Activated B cell treated with CpG ODN at 0.5 μM for 24 hours (primary cell): ENCODE data around the gene SENP6. TPM values are rescaled to one million over a fixed set of nuclear protein-coding genes. Genes with fewer than 3 reads are reported as not detected.

ENCODE experiments used
- ATAC-seq: fragments of 200-7000 bp; cut with Tn5 transposase; one replicate; pipeline ENCODE4 v1.10.0; 2021; ENCODE audit warnings: low read depth, mild to moderate bottlenecking, moderate library complexity
- CTCF ChIA-PET: fragments of 350-600 bp; sonication (Branson Sonifier 250); formaldehyde crosslinking; loops from one replicate; lab custom pipeline; 2021; ENCODE audit warnings: antibody characterized with exemption; lab: Charles Lee
- POLR2A ChIA-PET: fragments of 350-600 bp; sonication (Branson Sonifier 250); formaldehyde crosslinking; loops from one replicate; lab custom pipeline; 2021; ENCODE audit warnings: antibody characterized with exemption; lab: Charles Lee
- DNase-seq: peaks from one replicate; pipeline ENCODE4 v3.0.0; 2022
- H3K27ac Mint-ChIP-seq: one replicate; pipeline ENCODE4 v1.8.0; 2020; ENCODE audit warnings: mixed read lengths
- H3K27me3 Mint-ChIP-seq: one replicate; pipeline ENCODE4 v1.8.0; 2021; ENCODE audit warnings: mixed read lengths
- H3K36me3 Mint-ChIP-seq: one replicate; pipeline ENCODE4 v1.8.0; 2021; ENCODE audit warnings: low read depth, mixed read lengths
- H3K4me1 Mint-ChIP-seq: one replicate; pipeline ENCODE4 v1.8.0; 2021; ENCODE audit warnings: mixed read lengths
- H3K4me3 Mint-ChIP-seq: one replicate; pipeline ENCODE4 v1.8.0; 2020; ENCODE audit warnings: mild to moderate bottlenecking, mixed read lengths
- H3K9me3 Mint-ChIP-seq: one replicate; pipeline ENCODE4 v1.8.0; 2020; ENCODE audit warnings: mixed read lengths
- intact Hi-C: fragments of 100-400 bp; cut with micrococcal nuclease; formaldehyde crosslinking; loops from one replicate; pipeline ENCODE4 v1.15.1; 2024
- total RNA-seq: library from RNA; stranded (reverse); gene quantifications from 2 replicates; pipeline ENCODE4 v1.2.3, GENCODE V29; 2022
- TF ChIP-seq, protein P1 (sequence below): fragments of 200-600 bp; IDR thresholded peaks from one replicate; pipeline ENCODE4 v1.8.0; 2022; ENCODE audit warnings: antibody characterized with exemption, mild to moderate bottlenecking

Gene SENP6, protein sequence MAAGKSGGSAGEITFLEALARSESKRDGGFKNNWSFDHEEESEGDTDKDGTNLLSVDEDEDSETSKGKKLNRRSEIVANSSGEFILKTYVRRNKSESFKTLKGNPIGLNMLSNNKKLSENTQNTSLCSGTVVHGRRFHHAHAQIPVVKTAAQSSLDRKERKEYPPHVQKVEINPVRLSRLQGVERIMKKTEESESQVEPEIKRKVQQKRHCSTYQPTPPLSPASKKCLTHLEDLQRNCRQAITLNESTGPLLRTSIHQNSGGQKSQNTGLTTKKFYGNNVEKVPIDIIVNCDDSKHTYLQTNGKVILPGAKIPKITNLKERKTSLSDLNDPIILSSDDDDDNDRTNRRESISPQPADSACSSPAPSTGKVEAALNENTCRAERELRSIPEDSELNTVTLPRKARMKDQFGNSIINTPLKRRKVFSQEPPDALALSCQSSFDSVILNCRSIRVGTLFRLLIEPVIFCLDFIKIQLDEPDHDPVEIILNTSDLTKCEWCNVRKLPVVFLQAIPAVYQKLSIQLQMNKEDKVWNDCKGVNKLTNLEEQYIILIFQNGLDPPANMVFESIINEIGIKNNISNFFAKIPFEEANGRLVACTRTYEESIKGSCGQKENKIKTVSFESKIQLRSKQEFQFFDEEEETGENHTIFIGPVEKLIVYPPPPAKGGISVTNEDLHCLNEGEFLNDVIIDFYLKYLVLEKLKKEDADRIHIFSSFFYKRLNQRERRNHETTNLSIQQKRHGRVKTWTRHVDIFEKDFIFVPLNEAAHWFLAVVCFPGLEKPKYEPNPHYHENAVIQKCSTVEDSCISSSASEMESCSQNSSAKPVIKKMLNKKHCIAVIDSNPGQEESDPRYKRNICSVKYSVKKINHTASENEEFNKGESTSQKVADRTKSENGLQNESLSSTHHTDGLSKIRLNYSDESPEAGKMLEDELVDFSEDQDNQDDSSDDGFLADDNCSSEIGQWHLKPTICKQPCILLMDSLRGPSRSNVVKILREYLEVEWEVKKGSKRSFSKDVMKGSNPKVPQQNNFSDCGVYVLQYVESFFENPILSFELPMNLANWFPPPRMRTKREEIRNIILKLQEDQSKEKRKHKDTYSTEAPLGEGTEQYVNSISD
- 116 and 134 TPM in 2 replicates for total RNA-seq

DNA sequence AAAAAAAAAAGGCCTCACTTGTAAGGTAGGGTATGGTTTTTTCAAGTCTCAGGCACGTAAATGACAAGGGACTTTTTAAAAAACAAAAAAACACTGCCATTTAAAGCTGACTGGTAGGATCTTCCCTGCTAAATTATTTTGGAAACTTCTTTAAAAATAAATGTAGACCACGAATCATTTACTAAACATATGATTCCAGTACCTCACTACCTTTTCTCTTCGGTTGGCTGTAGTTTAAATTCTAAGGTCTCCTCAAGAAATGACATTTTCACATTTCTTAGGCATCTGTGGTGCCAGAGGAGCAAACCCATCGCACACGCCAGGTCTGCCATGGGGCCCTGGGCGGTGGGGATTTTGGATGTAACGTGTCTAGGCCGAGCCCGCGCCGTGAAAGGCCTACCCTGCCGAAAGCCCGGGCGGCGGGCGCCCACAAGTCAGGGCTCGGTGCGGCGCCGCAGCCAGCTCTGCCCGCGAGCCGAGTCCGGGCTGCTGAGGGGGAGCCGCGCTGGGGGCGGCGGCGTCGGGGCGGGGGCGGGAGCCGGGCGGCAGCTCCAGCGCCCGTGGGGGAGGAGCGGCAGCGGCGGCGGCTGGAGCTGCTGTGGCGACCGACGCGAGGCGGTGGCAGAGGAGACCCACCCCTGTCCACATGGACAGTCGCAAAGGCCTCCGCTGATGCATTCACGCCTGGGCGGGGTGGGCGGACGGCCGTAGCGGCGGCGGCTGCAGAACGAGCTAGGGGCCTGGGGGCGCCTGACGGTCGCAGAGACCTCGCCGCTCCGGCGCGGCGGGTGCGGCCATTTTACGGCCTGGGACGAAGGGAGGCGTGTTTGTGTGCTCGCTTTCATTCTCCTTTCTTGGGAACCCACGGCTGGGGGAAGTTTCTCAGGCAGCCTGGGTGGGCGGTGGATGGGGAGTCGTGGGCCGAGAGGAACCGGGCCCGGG lies at the start of gene SENP6:
Gene SENP6, plus strand, starts transcription at position 577 of the 942 bp plus-strand sequence. CDS start 645 bp downstream, outside the sequence.
- ChIA-PET CTCF (no interaction called here), POLR2A (interaction anchor here (1.0 to 3.1 kb wide), 6 partner anchors 12 to 1947 kb away, joined by 4 to 38 read pairs (median 14); partner anchors contain the start of genes COX7A2, SLC17A5 and TMEM30A)
- Mint-ChIP-seq H3K27me3 (no peaks in the 10 kb centered on the region), H3K4me3 (peak within 1 kb of the TSS; percentile 98), H3K9me3 (no peaks in the 10 kb centered on the region), H3K4me1 (peaks cover 70% of the 10 kb centered on the region), H3K27ac (peak within 1 kb of the TSS; percentile 98), H3K36me3 (peaks cover 12% of the 10 kb centered on the region)
- ATAC-seq: peak; percentile 79
- intact Hi-C loops: loop anchor here (1.0 to 5.0 kb wide), 7 partner anchors 9 to 1947 kb away; partner anchors contain the start of genes COX7A2, MYO6 and TMEM30A
- DNase-seq: peak; percentile 78
- TF ChIP-seq, protein P1, sequence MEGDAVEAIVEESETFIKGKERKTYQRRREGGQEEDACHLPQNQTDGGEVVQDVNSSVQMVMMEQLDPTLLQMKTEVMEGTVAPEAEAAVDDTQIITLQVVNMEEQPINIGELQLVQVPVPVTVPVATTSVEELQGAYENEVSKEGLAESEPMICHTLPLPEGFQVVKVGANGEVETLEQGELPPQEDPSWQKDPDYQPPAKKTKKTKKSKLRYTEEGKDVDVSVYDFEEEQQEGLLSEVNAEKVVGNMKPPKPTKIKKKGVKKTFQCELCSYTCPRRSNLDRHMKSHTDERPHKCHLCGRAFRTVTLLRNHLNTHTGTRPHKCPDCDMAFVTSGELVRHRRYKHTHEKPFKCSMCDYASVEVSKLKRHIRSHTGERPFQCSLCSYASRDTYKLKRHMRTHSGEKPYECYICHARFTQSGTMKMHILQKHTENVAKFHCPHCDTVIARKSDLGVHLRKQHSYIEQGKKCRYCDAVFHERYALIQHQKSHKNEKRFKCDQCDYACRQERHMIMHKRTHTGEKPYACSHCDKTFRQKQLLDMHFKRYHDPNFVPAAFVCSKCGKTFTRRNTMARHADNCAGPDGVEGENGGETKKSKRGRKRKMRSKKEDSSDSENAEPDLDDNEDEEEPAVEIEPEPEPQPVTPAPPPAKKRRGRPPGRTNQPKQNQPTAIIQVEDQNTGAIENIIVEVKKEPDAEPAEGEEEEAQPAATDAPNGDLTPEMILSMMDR: no peak

- Mint-ChIP-seq H3K36me3 (no peaks in the 10 kb centered on the region), H3K4me1 (peaks cover 4% of the 10 kb centered on the region), H3K27ac (no peak overlapping the region), H3K9me3 (peaks cover under 1% of the 10 kb centered on the region), H3K4me3 (no peak overlapping the region), H3K27me3 (peaks cover 7% of the 10 kb centered on the region)
- DNase-seq: no peak
- ChIA-PET CTCF (no interaction called here), POLR2A (no interaction called here)
- TF ChIP-seq, protein P1: no peak
- intact Hi-C loops: no loop called here
- no peak for ATAC-seq
Observed at GRCh38 chr6:75556240-75556639, 45.4 kb upstream of the SENP6 start.

DNA sequence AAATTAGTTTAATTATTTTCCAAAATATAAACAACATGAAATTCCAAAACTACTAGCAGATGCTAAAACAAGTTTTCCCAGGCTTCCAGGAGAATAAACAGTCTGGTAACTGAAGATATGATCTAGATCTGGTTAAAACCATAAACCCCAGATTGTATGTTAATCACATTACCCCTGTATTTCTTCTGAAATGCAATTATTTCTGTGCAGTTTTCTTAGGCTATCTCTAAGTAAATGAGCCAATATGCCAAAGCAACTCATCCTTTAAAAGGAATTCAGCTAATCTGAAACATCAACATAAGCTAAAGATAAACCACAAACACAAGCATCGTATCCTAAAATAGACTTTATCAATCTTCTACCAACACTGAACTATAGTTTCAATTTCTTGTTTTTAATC lies 44.6 kb upstream of the SENP6 start:
- ATAC-seq (no peak), DNase-seq (no peak)
- H3K4me1 Mint-ChIP-seq: peaks cover 4% of the 10 kb centered on the region
- no peak overlapping the region for H3K27ac Mint-ChIP-seq
- H3K9me3 Mint-ChIP-seq: peaks cover 4% of the 10 kb centered on the region
- no peaks in the 10 kb centered on the region for H3K36me3 Mint-ChIP-seq
- CTCF ChIA-PET: no interaction called here
- POLR2A ChIA-PET: no interaction called here
- H3K4me3 Mint-ChIP-seq: no peak overlapping the region
- intact Hi-C loops: no loop called here
- H3K27me3 Mint-ChIP-seq: peaks cover 7% of the 10 kb centered on the region
- TF ChIP-seq, protein P1: no peak

DNA sequence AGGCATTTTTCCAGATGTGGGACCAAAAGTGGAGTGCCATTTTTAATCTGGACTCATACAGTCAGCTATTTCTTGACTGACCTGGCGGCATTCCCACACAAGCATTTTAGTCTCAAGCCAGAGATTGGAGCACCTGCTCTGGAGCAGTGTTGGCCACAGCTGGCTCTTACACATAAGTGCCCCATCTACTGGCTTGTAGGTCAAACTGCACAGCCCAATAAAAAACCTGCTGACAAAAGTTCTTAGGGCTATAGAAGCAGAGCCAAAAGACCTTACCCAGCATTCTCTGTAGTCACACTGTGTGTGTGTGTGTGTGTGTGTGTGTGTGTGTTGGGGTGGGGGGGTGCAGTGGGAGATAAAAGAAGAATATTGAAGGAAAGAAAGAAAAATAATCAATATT lies 38.6 kb upstream of the SENP6 start:
- no peaks in the 10 kb centered on the region for H3K36me3 Mint-ChIP-seq
- DNase-seq: no peak
- H3K4me1 Mint-ChIP-seq: peaks cover 4% of the 10 kb centered on the region
- intact Hi-C loops: no loop called here
- peaks cover 22% of the 10 kb centered on the region for H3K9me3 Mint-ChIP-seq
- no peak for ATAC-seq
- TF ChIP-seq, protein P1: no peak
- ChIA-PET POLR2A (no interaction called here), CTCF (no interaction called here)
- H3K27me3 Mint-ChIP-seq: peaks cover 25% of the 10 kb centered on the region
- H3K4me3 Mint-ChIP-seq: no peak overlapping the region
- no peak overlapping the region for H3K27ac Mint-ChIP-seq
